Stimulated activated effector memory CD8-positive, alpha-beta T cell treated with anti-CD3 and anti-CD28 coated beads, Interleukin-12 subunit alpha, Interleukin-12 subunit beta, amount 100 ng/mL, for 72 hours (primary cell): Measurements from ENCODE around the gene ACOT2.
"Not testable (repeated sequence)": the region's sequence is repeated elsewhere in the genome, so short reads cannot be mapped to it uniquely, and the experiment has no call there.

ENCODE experiments used
- ATAC-seq: fragments of 150-1000 bp; cut with Tn5 transposase; 2 replicates; pipeline ENCODE4 v1.10.0; 2021
- DNase-seq, 2 donors: peaks; one replicate each; pipeline ENCODE4 v3.0.0; 2021 to 2022; ENCODE audit warnings: low spot score in 2 of 2
- H3K27ac Mint-ChIP-seq: one replicate; pipeline ENCODE4 v1.8.0; 2022; ENCODE audit warnings: mild to moderate bottlenecking, mixed read lengths
- H3K36me3 Mint-ChIP-seq: one replicate; pipeline ENCODE4 v1.8.0; 2022; ENCODE audit warnings: mild to moderate bottlenecking, mixed read lengths
- H3K4me1 Mint-ChIP-seq: one replicate; pipeline ENCODE4 v1.8.0; 2022; ENCODE audit warnings: mixed read lengths
- H3K4me3 Mint-ChIP-seq: one replicate; pipeline ENCODE4 v1.8.0; 2022; ENCODE audit warnings: mild to moderate bottlenecking, mixed read lengths
- H3K9me3 Mint-ChIP-seq: one replicate; pipeline ENCODE4 v1.8.0; 2022; ENCODE audit warnings: mixed read lengths

Gene ACOT2

GRCh38 chr14:73569185-73569958, at the start of gene ACOT2:
TSS of gene ACOT2 (plus strand) at chr14:73569213. CDS start at chr14:73569241, 28 bp downstream.
- DNase-seq = peak; percentile 72 to 86
- Mint-ChIP-seq H3K36me3 (peaks cover 35% of the 10 kb centered on the region), H3K4me1 (peaks cover 43% of the 10 kb centered on the region), H3K4me3 (peak within 1 kb of the TSS; percentile 86), H3K27ac (peak within 1 kb of the TSS; percentile 96)
- H3K9me3 Mint-ChIP-seq = not testable (repeated sequence)
- peak; percentile 86 for ATAC-seq

- no peak for ATAC-seq
- H3K36me3 Mint-ChIP-seq = no peaks in the 10 kb centered on the region
- peak overlapping the region; percentile 59 for H3K27ac Mint-ChIP-seq
- no peak overlapping the region for H3K4me3 Mint-ChIP-seq
- no peak for DNase-seq
- no peaks in the 10 kb centered on the region for H3K4me1 Mint-ChIP-seq
- H3K9me3 Mint-ChIP-seq = no peaks in the 10 kb centered on the region
These were observed 47.8 kb upstream of the ACOT2 start for GRCh38 chr14:73521229-73521628.

GRCh38 chr14:73524493-73524892, 44.5 kb upstream of the ACOT2 start:
- Mint-ChIP-seq H3K9me3 (no peaks in the 10 kb centered on the region), H3K27ac (no peak overlapping the region), H3K36me3 (no peaks in the 10 kb centered on the region), H3K4me1 (no peaks in the 10 kb centered on the region), H3K4me3 (no peak overlapping the region)
- ATAC-seq (no peak), DNase-seq (no peak)

- Mint-ChIP-seq H3K27ac (no peak overlapping the region), H3K9me3 (no peaks in the 10 kb centered on the region)
These were observed 42.7 kb upstream of the ACOT2 start for GRCh38 chr14:73526036-73526984.

GRCh38 chr14:73529356-73529755, 39.7 kb upstream of the ACOT2 start:
- DNase-seq, H3K36me3 Mint-ChIP-seq, H3K27ac Mint-ChIP-seq, ATAC-seq, H3K4me1 Mint-ChIP-seq, H3K9me3 Mint-ChIP-seq, H3K4me3 Mint-ChIP-seq: not testable (repeated sequence)

More at GRCh38 chr14:73526036-73526984, 42.7 kb upstream of the ACOT2 start:
- ATAC-seq (no peak), DNase-seq (no peak)
- H3K4me1 Mint-ChIP-seq = no peaks in the 10 kb centered on the region
- no peaks in the 10 kb centered on the region for H3K36me3 Mint-ChIP-seq
- H3K4me3 Mint-ChIP-seq = no peak overlapping the region

GRCh38 chr14:73531971-73532370, 37.0 kb upstream of the ACOT2 start:
- not testable (repeated sequence) for H3K36me3 Mint-ChIP-seq, DNase-seq, ATAC-seq

GRCh38 chr14:73537244-73538045, 31.6 kb upstream of the ACOT2 start:
- H3K4me3 Mint-ChIP-seq = peak overlapping the region; percentile 42
- not testable (repeated sequence) for DNase-seq, H3K4me1 Mint-ChIP-seq, H3K36me3 Mint-ChIP-seq, H3K27ac Mint-ChIP-seq, H3K9me3 Mint-ChIP-seq
- peak; percentile 42 for ATAC-seq

More at GRCh38 chr14:73531971-73532370, 37.0 kb upstream of the ACOT2 start:
- H3K27ac Mint-ChIP-seq, H3K4me3 Mint-ChIP-seq, H3K4me1 Mint-ChIP-seq, H3K9me3 Mint-ChIP-seq: not testable (repeated sequence)

- not testable (repeated sequence) for H3K36me3 Mint-ChIP-seq, H3K4me3 Mint-ChIP-seq, H3K4me1 Mint-ChIP-seq, H3K9me3 Mint-ChIP-seq, H3K27ac Mint-ChIP-seq
- peak; percentile 95 for ATAC-seq
- DNase-seq = peak in 1 of 2 donors; percentile 61
These were observed 30.0 kb upstream of the ACOT2 start for GRCh38 chr14:73539017-73539416.

- H3K4me1 Mint-ChIP-seq, H3K27ac Mint-ChIP-seq, H3K9me3 Mint-ChIP-seq, ATAC-seq, H3K36me3 Mint-ChIP-seq, DNase-seq, H3K4me3 Mint-ChIP-seq: not testable (repeated sequence)
These were observed 26.1 kb upstream of the ACOT2 start for GRCh38 chr14:73542961-73543360.

GRCh38 chr14:73545353-73545752, 23.7 kb upstream of the ACOT2 start:
- not testable (repeated sequence) for H3K4me3 Mint-ChIP-seq, H3K27ac Mint-ChIP-seq, DNase-seq, ATAC-seq, H3K4me1 Mint-ChIP-seq, H3K36me3 Mint-ChIP-seq, H3K9me3 Mint-ChIP-seq

- not testable (repeated sequence) for H3K36me3 Mint-ChIP-seq, H3K9me3 Mint-ChIP-seq, ATAC-seq, H3K4me1 Mint-ChIP-seq, H3K27ac Mint-ChIP-seq, H3K4me3 Mint-ChIP-seq, DNase-seq
These were observed 19.9 kb upstream of the ACOT2 start for GRCh38 chr14:73549097-73549496.

- H3K36me3 Mint-ChIP-seq, H3K4me1 Mint-ChIP-seq, H3K4me3 Mint-ChIP-seq, DNase-seq, H3K27ac Mint-ChIP-seq, ATAC-seq, H3K9me3 Mint-ChIP-seq: not testable (repeated sequence)
These were observed 19.0 kb upstream of the ACOT2 start for GRCh38 chr14:73549889-73550524.

- H3K27ac Mint-ChIP-seq = no peak overlapping the region
- no peaks in the 10 kb centered on the region for H3K4me1 Mint-ChIP-seq
- no peak overlapping the region for H3K4me3 Mint-ChIP-seq
- no peaks in the 10 kb centered on the region for H3K36me3 Mint-ChIP-seq
- ATAC-seq = no peak
- no peaks in the 10 kb centered on the region for H3K9me3 Mint-ChIP-seq
- no peak for DNase-seq
These were observed 15.2 kb upstream of the ACOT2 start for GRCh38 chr14:73553845-73554244.

GRCh38 chr14:73557201-73557600, 11.8 kb upstream of the ACOT2 start:
- DNase-seq, H3K36me3 Mint-ChIP-seq, H3K9me3 Mint-ChIP-seq, H3K4me3 Mint-ChIP-seq, ATAC-seq, H3K4me1 Mint-ChIP-seq, H3K27ac Mint-ChIP-seq: not testable (repeated sequence)
